Measurements from ENCODE around the gene PIAS2.
"Not testable (repeated sequence)": the region's sequence is repeated elsewhere in the genome, so short reads cannot be mapped to it uniquely, and the experiment has no call there.

The PIAS2 gene, protein sequence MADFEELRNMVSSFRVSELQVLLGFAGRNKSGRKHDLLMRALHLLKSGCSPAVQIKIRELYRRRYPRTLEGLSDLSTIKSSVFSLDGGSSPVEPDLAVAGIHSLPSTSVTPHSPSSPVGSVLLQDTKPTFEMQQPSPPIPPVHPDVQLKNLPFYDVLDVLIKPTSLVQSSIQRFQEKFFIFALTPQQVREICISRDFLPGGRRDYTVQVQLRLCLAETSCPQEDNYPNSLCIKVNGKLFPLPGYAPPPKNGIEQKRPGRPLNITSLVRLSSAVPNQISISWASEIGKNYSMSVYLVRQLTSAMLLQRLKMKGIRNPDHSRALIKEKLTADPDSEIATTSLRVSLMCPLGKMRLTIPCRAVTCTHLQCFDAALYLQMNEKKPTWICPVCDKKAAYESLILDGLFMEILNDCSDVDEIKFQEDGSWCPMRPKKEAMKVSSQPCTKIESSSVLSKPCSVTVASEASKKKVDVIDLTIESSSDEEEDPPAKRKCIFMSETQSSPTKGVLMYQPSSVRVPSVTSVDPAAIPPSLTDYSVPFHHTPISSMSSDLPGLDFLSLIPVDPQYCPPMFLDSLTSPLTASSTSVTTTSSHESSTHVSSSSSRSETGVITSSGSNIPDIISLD

DNA sequence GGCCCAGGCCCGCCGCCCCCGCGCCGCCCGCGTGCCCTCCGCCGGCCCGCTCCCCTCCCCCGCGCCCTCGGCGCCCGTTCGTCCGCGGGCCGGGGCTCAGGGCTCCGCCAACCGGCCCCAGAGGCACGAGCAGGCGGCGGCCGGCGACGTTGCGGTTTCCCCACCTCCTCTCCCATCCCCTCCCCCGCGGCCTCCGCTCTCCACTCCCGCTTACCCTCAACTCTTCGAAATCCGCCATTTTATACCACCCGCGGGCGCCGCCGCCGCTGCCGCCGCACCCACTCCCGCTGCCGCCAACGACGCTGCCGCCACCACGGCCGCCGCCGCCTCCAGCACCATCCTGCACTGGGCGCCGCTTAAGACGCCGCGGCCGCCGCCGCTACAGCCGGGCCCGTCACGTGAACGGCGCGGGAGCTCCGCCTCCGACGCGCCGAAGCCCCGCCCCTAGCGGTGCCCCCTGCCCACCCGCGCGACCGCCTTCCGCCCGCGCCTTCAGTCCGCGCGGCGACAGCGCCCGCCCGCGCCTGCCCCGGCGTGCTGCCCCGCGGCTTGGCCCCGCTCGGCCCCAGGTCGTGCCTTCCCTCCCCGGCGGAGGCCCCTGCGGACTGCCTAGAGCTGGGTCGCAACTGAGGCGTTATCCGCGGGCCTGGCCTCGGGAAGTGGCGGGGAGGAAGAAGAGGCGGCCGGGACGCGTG is at the start of gene PIAS2, which contains the start of gene KATNAL2:
TSS of gene PIAS2 (minus strand) at position 400 of the 695 bp plus-strand sequence. CDS start at position 238, 162 bp downstream.
TSS of gene KATNAL2 (plus strand) at position 495 of the 695 bp plus-strand sequence. CDS start 29,271 bp downstream, outside the sequence.
- DNase-seq: peak; percentile 77 to 86

DNA sequence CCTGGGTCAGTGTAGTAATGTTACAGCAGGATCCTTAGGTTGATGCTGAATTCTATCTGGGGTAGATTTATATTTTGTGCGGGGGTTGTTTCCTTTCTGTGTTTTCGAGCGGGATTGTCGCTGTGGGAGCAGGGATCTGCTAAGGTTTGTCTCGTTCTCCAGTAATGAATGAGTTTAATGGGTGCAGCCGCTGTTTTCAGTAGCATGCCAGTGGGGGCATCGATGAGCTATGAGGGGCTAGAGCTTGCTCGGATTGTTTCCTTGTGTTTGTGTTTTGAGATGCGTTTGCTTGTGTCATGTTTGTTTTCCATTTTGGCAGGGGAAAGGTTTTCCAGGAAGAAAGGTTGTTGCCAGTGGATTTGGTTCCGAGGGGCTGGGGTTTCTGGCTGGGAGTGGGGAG is 49.0 kb upstream of the PIAS2 start:
- not testable (repeated sequence) for DNase-seq

DNA sequence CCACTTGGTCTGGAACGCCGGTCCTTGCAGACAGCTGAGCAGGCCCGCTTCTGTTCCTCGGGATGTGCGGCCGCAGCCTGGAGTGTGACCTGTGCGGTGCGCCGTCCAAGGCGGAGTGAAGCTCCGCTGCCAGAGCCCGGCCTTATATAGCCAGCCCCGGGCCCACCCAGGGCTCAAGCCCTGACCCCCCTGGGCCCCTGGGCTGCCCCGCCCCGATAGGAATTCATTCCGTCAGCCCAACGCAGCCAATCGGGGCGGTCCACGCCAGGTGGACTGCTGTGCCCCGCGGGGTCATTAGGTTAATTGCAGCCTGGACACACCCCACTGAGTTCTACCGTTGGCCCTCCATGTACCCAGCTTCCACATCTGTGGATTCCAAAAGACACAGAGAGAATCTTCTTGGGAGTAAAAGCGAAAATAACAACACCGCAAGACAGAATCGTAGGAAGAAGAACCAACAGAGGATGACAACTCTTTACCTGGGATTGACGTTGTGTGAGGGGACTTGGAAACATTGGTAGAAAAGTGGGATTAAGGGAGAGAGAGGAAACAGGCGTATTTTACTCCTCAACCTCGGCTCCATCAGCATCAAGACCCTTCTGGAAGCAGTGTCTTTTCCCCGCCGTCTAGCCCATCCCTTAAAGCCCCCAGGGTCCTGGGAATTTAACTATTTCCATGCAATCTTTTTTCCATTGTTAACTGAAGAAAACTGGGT is 47.4 kb upstream of the PIAS2 start:
- DNase-seq: not testable (repeated sequence)

DNA sequence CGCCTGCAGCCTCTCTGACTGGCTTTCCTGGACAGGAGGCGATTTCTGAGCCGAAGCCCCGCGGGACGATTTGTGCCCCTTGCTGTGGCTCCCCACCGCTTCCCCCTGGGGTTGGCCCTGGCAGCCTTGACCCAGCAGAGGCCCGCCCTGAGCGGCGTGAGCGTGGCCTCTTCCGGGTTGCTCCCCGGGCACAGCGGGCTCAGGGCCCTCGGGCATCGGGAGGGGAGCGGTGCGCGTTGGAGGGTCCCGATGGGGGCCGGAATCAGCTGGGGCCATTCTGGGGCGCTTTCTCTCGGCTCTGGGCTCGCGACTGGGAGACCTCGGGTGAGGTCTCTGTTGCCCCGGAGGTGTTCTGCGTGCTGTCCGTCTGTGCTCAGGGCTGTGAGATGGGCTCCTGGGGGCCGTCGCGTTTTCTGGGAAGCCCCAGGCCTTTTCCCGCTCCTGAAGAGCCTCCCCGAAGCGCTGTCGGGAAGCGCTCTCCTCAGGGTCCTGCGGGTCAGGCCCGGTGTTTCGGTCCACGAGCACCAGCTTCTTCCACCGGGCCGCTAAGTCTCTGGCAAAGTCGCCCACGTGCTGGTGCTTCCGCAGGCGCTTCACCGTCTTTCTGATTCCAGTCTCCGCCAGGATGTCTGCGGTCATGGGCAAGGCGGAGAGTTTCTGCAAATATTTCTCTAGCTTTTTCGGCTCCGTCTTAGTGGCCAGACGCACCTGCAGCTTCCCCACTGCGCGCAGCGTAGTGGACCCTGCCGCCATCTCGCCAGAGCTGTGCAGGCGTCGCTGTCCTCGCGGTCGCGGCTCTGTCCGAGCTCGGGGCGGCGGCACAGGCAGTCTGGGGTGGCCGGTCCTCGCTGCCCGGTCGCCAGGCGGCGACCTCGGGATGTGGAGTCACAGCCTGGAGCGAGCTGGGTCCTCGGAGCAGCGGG is 46.6 kb upstream of the PIAS2 start:
- not testable (repeated sequence) for DNase-seq

DNA sequence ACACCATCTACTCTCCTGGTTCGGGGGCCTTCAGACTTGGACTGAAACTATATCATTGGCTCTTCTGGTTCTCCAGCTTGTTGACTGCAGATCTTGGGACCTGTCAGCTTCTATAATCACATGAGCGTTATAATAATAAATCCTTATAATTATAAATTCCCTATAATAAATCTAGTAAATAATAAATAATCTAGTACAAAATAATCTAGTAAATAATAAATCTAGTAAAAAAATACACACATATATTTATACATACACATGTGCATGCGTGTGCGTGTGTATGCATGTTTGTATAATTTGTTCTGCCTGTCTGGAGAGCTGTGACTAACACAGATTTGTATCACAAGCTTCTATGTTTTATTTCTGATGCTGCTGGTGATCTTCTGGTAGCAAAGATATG is 40.9 kb upstream of the PIAS2 start:
- DNase-seq: no peak

DNA sequence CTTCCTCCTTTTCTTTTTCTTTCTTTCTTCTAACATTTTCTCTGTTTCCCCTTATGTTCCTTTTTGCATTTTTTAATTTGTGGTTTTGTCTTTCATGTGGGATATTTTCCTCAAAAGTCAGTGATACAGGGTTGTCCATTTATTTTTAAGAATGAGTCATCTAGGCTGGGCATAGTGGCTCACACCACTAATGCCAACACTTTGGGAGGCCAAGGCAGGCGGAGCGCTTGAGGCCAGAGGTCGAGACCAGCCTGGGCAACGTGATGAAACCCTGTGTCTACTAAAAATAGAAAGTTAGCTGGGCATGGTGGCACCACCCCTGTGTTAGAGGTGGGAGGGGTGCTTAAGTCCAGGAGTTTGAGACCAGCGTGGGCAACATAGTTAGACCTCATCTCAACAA is 35.9 kb upstream of the PIAS2 start:
- DNase-seq: no peak

DNA sequence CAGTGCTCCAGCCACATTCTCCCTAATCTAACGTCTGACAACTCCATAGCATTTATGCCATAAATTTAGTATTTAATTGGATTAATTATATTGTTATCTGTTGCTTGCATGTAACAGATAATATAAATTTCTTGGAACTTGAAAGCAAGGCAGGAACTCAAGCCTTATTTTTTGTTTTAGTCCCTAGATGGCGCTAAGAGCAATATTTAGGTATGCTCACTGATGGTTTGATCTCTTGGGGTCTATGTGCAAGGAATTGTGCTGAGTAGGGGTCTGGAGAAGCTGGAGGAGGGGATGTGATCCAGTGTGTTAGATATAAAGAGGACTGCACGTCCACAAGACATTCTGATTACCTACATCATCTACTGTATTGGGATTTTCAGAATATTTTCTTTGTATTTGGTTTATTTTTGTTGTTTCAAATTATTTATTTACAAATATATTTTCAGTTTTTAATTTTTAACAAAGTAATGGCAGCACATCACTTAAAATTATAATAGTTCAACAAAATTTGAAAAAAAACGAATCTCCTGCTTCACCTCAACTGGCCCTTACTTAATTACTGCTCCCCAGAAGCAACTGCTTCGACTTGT is 32.9 kb upstream of the PIAS2 start:
- no peak for DNase-seq

DNA sequence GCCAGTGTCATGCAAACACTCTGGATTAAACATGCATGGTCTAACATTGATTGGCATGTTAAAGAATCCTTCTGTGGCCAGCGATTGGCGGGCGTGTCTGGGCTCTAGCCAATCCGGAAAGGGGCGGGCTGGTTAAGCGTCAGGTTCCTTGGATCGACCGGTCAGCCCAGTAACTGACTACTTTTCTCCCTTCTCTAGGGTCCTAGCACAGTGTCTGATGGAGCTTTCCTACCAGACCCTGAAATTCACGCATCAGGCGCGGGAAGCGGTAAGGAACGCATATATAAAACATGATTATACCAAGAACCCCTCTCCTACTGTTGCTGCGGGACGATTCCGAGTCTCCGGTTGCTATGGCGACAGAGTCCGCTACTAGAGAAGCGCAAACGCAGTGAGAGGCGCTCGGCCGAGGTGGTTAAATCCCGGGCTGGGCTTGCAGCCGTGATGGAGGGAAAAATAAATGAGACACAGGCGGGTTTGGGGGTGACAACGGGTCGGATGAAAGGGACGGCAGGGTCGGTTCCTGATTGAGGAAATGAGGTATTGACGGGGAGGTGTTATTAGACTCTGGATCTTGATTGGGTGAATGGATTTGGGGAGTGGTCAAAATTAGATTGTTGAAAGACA is 29.5 kb upstream of the PIAS2 start:
- peak; percentile 77 to 82 for DNase-seq

DNA sequence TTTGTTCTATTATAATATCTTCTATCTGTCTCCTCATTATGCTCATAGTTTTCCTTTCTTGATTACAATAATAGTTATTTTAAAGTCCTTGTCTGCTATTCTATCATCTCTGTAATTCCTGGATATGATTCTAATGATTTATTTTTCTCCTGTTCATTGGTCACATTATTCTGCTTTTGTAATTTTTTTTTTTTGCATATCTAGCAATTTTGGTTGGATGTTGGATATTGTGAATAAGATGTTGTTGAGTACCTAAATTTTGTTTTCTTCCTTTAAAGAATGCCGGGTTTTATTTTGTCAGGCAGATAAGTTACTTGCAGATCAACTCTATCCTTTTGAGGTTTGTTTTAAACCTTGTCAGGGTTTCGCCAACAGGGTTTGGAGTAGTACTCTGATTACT is 25.3 kb upstream of the PIAS2 start:
- no peak for DNase-seq

DNA sequence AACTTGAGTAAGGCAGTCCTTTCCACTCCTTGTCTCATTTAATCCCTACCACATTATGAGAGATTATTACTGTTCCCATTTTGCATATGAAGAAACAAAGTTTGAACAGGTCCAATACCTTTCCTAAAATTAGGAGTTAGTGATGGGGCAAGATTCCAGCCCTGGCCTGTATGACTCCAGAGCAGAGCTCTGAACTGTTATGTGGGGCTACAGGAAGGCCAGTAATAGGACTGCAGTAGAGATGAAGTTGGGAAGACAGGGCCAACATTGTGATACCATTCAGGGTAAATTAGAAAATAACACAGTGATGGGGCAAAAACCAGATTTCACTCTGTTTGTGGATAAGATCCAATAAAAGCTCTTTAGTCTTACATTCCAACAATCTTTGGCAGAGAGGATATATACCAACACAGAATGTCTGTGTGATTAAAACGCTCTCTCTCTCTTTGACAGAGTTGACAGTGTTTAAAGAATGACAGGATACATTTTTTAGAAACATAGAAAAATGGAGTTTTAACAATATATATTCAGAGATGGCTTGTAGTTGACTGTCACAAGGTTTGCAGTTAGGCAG is 22.8 kb upstream of the PIAS2 start:
- no peak for DNase-seq

DNA sequence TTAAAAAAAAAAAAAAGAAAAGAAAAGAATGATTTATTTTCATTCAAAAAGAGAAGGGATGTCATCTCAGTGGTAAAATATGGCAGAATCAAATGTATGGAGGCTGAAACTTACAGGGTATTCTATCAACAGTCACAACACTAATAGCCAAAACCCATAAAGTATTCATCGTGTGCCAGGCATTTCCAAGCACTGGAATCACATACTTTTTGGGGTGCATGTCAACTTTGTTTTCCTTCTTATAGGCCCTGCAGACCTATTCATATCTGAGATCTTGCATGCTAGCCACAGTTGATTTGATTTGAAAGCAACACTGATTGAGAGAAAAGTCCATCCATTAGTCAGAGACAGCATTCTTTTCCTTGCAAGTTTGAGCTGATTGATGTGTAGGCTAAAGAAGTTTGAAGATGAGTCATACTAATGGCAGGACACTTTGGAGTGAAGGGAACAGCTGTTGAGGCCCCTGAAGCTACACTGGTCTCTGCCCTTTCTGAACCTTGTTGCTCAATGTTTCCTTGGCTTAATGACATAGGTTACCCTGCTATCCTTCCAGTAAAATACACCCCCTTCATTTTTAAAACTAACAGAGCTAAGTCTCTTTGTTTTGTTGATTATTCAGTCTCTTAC is 22.1 kb upstream of the PIAS2 start:
- DNase-seq: no peak

DNA sequence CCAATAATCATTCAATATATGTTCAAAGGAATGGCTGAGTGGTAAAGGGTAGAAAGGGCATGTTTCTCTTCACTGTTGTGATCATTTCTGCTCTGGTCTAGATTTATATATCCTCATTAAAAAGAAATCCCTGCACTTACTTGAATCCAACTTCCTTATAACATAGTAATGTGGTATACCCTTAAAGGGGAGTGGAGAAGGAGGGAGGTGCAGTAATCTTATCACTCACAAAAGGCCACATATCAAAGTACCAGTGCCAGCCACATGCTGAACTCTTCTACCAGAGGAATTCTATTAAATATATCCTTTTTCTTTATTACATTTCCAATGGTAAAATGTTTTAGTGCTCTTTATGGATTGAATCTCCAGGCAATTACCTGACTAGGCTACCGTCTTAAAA is 3.3 kb upstream of the PIAS2 start:
- no peak for DNase-seq

DNA sequence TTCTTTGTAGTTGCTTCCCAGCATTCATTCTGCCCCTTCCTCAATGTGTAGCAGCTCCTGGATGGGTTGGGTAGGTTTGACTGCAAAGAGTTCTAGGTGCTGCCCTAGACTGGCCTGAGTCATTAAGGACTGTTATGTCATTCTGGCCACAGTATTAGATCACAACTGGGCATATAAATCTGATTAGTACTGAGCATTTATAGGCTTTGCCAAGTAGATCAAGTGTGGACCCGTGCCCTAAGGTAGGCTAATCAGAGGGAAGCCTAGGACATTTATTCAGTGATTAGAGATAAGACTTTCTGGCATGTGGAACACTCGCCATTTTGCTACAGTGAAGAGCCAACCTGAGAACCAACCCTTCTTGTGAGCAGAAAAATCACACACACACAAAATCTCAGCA is 2.8 kb upstream of the PIAS2 start:
- no peak for DNase-seq

DNA sequence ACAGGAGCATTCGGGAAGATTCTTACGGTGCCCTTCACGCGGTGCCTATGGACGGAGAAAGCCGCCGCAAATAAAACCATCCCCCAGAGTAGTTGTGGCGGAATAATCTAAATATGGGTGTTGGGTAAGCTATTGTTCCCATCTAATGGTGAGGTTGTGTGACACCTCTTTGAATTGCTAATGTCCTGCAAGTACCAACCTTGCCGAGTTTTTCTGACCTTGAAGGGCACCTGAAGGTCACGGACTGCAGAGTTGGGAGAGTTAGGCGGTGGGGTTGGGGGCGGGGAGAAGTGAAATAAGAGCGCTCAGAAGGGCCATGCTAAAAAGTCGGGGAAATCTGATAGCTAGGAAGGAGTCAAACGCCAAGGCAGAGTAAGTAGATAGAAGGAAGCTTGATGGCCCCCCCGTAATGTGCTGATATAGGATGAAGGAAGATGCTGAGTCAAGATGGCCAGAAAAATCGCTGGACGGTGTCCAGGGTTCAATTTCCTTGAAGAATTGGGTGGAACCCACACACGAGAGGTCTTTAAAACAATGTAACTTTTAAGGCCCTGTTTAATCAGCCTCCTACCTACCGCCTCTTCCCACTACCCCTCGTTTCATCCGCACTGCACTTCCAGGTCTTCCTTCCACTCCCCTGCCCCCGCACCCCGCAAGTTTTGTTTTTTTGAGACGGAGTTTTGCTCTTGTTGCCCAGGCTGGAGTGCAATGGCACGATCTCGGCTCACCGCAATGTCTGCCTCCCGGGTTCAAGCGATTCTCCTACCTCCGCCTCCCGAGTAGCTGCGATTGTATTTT is 695 bp upstream of the PIAS2 start:
- DNase-seq: no peak

DNA sequence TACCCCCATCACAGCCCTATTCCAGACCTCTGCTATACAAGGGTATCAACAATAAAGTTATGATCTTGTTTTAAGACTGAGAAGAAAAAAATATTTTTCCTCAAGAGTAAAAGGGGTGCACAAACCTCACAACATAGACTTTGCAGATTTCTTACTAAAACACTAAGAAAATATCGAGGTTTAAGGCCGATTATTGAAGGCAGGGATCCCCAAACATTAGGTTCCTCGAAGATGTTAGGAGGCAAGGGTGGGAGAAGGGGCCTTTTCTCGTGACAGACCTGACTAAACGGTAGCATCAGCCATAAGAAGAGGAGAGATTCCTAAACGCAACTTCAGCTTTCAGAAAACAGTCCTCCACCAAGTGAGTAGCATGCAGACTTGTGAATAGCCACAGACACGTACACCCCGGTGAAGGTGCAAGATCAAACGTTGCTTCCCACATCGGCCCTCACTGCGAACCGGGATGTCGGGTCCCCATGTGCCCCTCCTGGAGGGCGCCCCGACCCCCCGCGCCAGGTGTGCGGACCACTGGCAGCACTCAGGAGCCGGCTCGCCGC is 678 bp downstream of the PIAS2 start:
- DNase-seq: peak in 1 of 2 experiments; percentile 59

DNA sequence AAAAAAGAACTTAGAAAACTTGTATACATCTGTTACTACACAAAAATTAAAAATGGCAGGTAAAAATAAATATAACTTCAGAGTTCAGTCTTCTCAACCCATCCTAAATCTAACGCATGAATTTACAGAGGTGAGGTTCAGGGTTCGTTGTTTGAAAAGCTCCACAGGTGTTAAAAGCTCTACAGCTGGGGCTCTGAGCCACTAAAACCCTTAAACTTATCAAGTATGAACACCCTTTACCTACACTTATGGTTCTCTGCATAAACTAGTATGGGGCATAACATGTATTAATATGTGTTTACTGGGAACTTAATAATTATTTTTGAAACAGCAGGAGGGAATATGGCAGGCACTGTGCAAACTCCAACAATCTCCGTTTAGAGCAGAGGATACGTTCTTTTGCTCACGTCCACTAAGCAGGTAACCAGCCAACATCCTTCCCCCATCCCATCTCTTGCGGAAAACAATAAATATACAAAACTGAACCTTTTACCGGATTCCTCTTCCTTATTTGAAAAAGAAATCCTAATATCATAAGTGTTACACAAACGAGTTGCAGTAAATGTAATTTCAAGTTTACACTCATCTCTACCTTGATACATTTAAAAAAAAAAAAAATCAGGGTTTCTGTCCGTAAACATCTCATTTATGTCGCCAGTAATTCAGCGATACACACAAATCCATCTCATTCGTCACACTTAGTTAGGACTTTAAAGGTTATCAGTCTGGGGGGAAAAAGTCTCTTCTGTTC is 1.3 kb downstream of the PIAS2 start:
- DNase-seq: no peak

DNA sequence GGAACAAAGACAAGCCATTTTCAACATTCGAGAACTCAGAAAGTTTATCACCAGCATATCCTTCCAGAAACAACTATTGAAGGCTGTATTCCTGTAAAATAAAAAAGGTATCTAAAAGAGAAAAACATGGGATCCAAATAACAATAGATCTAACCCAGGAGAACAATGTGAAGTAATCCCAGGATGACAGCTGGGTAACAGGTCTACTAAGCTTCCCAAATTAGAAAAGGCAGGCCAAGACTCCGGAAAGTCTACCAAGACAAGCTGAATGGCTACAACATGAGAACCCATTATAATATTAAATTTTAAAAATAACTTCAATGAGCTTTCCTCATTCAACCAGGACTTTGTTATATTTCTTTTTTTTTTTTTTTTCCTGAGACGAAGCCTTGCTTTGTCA is 6.5 kb downstream of the PIAS2 start:
- DNase-seq: no peak

DNA sequence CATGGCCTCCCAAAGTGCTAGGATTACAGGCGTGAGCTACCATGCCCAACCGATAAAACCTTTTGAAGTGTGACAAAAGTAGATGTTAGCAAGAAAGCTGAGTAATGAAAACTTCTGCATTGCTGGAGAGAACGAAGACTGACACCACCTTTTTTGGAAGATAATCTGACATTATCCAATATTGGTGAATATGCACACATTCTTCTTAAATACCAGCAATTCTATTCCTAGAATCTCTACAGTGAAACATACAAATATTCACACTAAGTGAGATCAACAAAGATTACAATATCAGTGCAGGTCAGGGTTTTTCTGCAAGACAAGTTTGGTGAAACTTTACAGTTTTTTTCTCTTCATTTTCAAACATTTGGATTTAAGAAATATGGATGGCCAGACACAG is 7.8 kb downstream of the PIAS2 start:
- no peak for DNase-seq
